ENCODE results near the gene MTPN.

DNA sequence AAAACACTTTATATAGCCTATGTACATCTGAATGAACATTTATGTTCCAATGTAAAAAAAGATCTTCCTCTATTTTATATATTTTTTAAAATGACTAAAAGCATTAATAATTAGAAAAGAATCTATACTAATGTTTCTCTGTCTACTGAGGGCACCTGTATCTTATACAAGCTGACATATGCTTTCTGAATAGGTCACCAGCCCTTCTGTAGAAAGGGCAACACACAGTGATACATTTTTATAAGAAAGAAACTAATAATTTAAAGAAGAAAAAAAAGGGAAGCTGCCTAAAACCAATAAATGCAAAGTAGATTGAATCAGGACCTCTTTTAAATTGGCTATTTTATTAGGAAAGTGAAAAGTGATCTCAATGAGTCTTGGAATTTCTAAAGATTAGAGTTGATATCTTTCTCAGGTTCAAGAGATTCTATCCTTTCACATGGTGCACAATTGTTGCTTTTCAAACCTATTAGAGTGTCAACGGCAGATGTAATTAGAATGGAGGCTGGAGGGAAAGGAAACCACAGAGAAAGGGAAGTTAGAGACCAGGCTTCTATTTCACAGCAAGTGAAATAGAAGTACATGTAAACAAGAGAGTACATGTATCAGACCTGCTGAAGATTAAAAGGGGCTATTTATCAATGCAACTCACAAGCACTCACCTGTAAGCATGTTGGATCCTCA, 6.3 kb downstream of the MTPN start:
- TF ChIP-seq, protein P1, sequence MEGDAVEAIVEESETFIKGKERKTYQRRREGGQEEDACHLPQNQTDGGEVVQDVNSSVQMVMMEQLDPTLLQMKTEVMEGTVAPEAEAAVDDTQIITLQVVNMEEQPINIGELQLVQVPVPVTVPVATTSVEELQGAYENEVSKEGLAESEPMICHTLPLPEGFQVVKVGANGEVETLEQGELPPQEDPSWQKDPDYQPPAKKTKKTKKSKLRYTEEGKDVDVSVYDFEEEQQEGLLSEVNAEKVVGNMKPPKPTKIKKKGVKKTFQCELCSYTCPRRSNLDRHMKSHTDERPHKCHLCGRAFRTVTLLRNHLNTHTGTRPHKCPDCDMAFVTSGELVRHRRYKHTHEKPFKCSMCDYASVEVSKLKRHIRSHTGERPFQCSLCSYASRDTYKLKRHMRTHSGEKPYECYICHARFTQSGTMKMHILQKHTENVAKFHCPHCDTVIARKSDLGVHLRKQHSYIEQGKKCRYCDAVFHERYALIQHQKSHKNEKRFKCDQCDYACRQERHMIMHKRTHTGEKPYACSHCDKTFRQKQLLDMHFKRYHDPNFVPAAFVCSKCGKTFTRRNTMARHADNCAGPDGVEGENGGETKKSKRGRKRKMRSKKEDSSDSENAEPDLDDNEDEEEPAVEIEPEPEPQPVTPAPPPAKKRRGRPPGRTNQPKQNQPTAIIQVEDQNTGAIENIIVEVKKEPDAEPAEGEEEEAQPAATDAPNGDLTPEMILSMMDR (IDR thresholded peaks at IDR 0.05) = no peak
- TF ChIP-seq POLR2A (IDR thresholded peaks at IDR 0.05) = no peak
- no peak for TF ChIP-seq POLR2AphosphoS5 (IDR thresholded peaks at IDR 0.05)

Measured in gastroesophageal sphincter (tissue), 3 donors.